HG03039 (cell line): ENCODE data around the gene RCAN1.

Experiments
- ATAC-seq: cut with Tn5 transposase; IDR thresholded peaks from one replicate; pipeline ENCODE4 v1.9.1; 2021; ENCODE audit warnings: mild to moderate bottlenecking, moderate library complexity; ENCODE audit not compliant: unreplicated experiment

The RCAN1 gene

DNA sequence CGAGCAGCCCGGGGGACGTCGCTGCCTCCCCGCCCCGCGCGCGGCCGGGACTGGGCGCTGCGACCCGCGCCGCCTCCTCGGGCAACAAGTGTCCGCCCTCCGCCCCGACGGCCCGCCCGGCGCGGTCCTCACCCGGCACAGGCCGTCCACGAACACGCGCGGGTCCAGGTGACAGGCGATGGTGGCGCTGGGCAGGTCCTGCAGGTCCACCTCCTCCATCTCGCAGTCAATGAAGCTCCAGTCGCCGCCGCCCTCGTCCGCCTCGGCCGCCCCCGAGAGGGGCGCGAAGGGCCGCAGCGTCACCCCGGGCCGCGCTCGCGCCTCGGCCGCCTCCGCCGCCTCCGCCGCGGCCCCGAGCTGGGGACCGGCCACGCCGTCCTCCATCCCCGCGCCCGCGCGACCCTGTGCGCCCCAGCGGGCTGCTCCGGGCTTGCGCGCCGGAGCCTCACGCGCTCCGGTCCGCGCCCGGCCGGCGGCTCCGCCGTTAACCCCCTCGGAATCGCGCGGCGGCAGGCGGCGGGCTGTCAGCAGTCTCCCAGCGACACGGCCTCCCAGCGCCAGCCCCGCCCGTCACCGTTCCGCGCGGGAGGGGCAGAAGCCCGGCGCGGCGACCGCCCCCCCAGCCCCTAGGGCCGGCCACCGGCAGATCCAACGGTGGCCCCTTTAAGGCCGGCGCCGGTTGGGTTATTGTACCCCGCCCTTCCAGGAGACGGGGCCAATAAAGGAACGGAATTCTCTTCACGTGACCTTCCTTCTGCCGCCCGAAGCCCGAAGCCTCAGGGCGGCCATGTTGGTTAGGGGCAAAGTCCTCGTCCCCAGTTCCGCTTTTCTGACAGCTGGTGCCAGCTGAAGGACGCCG lies at the start of gene RCAN1:
Gene RCAN1 (minus strand): TSS at position 486 of the 859 bp plus-strand sequence. CDS start 102 bp downstream, at position 384.
- ATAC-seq: peak; percentile 93

DNA sequence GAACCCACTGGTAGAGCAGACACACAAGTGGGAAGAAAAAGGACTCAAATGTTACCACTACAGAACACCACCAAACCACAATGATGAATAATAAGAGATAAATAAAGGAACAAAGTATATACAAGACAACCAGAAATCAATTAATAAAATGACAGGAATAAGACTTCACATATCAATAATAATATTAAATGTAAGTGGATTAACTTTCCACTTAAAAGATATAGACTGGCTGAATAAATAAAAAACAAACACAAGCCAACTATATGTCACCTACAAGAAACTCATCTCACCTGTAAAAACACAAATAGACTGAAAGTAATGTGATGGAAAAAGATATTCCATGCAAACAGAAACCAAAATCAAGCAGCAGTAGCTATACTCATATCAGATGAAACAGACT lies 46.9 kb upstream of the RCAN1 start:
- ATAC-seq: no peak

DNA sequence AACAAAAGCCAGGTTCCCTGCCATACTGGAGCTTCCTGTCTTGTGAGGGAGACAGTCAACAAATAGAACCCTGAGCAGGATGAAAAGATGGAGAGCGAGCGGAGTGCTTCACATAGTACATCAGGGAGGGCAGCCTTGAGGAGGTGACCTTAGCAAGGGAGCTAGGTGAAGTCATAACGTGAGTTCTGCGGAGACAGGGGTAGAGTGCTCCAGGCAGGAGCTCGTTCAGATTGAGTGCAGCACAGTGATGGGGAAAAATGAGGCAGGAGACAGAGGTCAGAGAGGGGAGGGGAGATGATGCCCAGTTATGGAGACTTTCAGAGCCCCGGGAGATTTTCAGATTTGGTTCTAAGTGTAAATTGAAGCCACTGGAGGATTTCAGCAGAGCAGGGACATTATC lies 38.6 kb upstream of the RCAN1 start:
- no peak for ATAC-seq

DNA sequence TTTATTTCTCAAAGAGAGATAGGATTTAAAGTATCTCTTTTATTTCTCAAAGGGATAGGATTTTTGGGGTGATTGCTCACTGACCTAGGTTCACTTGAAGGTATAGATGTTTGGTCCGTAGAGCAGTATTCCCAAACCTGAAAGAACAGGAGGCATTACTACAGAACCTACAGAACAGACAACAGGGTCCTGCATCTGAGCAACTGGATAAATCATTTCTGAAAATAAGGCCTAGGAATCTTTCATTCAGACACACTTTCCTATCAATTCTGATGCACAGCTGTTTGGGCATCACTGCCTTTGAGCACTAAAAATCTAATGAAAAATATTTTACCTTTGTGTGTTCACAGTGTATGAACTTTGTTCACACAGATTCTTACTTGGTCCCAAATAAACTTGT lies 36.7 kb upstream of the RCAN1 start:
- no peak for ATAC-seq

DNA sequence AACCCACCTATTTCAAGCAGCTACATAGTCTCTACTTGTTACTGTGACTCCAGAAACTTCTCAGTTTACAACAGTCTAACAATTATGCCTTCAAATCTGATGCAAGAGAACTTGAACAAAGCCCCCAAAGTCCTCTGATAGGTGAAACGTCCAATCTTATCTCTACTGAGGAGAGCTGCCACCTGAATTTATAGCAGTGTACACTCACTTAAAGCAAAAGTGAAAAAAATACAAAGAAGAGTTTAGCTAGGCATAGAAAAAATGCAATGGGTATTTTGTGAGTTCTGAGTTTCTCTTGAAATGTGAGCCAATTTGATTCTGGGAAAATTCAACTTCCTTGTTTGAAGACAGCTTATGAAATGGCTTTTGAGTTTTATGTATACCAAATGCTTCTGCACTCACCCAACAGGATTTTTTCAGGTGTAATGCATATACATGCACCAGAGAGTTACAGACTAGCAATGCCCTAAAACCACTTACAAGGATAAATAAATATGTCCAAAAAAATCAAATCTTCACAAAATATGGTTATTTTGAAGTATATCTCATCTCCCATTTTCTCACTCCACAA lies 36.0 kb upstream of the RCAN1 start:
- no peak for ATAC-seq

DNA sequence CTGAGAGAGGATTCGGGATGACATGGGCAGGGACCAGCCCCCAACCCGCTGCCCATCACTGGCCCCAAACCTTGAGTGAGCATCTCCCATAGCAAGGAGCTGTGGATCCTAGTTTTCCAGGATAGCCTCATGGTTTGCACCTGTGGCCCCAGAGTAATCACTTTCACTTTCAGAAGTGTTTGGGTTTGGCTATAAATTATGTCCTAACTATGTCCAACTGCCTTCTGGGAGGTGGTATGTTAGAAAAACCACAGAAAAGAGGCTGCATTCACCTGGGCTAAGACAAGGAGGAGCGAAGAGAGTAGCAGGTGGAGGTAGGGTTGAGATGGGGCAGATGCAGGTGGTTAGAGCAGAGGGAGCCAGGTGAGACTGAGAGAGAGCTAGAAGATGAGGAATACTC lies 34.5 kb upstream of the RCAN1 start:
- ATAC-seq: no peak

DNA sequence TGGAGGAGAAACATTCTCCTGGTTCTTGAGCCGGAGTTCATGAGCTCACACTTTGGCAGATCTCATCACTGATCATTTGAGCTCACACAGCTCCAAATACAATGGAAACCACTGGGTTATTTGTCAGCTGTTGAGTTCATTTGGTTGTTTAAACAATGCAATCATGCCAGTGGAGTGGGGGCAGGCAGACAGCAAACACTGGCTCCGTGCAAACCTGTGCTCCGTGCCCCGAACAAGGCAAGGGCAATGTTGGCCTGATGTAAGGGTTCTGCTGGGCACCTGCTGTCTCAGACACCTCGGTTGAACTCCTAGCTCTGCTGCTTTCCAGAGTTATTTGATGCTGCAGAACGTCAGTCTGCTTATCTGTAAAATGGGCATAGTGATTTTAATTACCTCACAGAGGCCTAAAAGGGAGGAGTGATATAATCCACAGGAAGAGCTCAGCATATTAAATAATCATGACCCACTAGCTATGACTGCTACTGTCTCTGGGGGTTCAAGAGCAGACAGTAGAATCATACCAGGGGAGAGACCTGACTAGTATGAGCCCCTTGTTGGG lies 33.9 kb upstream of the RCAN1 start:
- no peak for ATAC-seq

DNA sequence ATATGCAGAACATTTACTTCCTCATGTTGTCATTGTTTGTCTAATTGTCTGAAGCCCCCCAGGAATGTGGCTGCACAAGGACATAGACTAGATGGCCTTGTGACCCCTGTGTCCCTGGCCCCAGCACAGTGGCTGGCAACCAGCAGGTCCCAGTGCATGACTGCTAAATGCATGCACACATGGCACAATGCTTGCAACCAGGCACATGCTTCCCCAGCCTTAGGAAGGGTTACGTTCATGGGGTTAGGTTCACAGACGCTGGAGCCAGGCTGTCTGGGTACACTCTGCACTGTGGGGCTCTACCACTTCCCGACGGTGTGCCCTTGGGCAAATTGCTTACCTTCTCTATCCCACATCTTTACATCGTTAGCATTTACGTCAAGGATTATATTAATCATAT lies 32.6 kb upstream of the RCAN1 start:
- ATAC-seq: no peak

DNA sequence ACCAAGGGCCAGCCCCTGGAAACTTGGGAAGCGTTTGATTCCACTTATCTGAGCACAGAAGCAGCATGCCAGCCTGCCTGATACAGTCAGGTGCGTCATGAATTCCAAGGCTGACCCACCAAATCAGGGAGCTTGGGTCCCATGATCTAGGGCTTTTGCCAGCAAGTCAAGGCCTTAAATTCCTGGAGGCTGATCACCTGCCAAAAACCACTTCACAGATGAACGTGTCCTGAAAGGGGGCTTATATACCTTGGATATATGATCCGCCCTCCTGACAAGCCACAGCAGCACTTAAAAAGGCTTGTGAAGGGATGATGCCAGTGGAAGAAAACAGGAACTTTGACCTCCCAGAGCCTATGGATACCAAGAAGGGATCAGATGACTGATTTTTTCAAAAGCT lies 29.9 kb upstream of the RCAN1 start:
- no peak for ATAC-seq

DNA sequence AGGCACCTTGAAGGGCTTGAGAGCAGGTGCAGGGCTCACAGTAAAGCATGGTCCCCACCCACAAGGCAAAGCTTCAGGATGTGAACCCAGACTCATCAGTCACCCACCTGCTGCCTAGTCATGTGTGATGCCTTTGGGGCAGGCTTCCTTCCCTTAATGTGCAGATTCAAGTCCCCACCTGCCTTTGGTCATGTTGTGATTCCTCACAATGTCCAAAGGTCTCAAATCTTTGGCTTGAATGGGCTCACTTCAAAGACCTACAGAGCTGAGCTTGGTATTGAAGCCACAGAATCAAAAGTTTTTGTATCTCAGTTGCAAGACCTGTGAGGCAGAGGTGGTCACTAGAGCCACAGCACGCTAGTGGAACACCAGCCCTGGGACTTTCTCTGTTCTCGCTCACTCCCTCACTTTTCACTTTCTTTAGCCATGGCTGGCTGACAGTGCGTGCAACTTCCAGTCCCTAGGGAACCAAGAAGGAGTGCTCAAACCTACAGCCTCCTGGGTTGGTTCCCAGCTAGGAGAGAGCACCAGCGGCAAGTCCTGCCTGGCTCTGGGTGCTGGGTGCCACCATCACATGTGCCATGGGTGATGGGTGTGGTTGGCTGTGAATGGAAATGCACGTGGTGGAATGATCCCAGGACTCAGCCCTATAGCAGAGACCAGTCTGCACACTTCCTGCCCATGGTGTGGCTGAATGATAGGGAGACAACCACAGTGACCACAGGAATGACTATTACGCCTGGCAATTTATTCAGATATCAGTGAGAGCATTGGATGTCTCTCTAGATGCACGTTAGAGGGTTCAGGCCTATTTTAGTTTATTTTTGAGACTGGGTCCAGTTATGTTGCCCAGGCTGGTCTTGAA lies 27.5 kb upstream of the RCAN1 start:
- ATAC-seq: peak; percentile 38

DNA sequence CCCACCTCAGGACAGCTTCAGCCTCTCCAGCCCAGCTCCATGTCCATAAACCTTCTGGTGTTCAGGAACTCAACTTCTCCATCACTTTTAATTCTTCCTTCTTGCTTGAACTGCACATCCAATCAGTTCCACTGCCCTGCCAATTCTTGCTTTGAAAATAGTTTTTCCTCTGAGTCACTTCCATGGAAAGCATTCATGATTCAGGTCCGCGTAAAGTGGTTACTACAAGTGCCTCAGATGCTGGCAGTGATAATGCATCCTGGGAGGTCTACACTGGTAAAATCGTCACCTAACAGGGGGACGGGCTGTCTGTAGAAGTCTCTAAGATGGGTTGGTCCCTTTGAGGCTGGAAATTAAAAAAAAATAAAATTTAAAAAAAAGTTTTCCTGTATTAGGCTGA lies 25.9 kb upstream of the RCAN1 start:
- ATAC-seq: no peak

DNA sequence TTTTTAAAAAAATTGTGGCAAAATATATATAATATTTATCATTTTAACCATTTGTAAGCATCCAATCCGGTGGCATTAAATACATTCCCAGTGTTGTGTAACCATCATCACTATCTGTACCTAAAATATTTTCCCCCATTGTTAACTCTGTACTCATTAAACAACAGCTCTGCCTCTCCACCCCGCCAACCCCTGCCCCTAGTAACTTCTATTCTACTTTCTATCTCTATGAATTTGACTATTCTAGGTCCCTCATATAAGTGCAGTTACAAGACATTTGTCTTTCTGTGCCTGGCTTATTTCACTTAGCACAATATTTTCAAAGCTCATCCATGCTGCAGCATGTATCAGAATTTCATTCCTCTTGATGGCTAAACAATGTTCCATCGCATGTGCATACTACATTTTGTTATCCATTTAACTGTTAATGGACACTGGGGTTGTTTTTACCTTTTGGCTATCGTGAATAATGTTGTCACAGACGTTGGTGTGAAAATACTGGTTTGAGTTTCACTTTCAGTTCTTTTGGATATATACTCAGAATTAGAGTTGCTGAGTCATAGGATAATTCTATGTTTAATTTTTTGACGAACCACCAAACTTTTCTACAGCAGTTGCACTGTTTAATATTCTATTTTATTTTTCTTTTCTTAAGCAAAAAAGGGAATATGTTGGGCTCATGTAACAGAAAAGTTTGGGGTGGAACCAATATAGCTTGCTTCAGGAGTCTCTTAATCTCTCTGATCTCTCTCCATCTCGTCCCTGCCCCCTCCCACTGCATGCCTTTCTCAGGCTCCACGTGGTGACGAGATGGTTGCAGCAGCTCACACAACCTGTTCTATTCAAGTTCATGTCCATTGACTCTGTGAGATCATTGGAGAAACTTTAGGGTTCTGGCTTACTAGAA lies 25.2 kb upstream of the RCAN1 start:
- no peak for ATAC-seq

DNA sequence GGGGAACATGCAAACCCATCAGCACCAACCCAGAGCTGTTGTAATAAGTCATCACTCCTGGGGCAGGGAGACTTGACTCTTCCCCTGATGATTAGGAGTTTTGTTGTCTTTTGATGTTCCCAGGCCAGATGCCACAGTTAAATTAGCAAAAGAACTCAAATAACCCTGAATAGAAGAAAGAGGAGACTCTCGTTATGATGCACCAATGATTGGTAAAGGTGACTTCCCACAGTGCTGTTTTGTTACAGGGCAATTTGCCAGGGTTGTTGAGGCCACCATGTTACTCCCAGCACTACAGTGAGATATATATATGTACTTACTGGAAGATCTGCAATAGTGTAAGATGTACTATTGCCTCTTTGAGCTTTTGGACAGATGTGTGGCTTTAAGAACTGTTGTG lies 24.3 kb upstream of the RCAN1 start:
- no peak for ATAC-seq

DNA sequence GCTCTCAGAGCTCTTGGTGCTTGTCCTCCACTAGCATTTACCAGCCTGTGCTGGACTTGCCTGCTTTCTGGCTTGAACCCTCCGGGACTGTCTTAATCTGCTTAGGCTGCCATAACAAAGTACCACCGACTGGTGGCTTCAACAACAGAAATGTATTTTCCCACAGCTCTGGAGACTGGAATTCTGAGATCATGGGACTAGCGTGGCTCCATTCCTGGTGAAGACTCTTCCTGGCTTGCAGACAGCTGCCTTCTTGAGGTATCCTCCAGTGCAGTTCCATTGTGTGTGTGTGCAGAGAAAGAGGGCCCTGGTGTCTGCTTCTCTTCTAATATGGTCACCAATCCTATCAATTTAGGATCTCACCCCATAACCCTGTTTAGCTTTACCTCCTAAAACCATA lies 22.0 kb upstream of the RCAN1 start:
- no peak for ATAC-seq

DNA sequence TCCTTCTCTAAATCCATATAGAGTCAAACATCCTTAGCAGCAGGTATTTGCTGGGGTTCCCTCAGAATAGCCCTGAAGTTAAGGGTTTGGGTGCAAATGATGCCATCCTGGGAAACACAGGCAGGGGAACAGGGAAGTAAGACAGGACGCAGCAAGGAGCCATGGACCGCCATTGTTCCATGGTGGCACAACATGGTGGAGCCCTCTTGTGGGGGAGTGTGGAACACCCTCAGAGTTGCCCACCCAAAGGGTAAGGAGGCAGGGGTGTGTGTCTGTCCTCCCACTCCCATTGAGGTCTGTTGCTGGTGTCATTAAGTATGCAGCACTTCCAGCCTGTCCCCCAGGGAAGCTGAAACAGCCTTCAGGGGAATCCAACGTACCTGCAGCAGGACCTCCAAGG lies 20.4 kb upstream of the RCAN1 start:
- ATAC-seq: no peak

DNA sequence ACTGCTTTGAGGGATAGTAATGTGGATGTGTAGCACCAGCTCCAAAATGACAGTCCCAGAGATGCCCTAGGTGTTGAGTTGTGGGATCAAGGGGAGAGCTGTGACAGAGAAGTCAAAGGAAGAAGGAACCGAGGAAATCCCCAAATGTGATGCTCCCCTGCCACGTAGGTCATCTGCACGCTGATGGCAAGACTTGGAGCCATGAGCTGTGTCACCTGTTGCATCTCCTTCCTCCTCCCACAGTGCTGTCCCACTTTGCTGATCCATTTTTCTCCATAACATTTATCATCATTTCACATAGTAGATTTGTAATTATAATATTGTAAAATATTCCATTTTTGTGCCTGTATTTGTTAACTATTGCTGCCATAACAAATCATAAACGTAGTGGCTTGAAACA lies 17.6 kb upstream of the RCAN1 start:
- no peak for ATAC-seq

DNA sequence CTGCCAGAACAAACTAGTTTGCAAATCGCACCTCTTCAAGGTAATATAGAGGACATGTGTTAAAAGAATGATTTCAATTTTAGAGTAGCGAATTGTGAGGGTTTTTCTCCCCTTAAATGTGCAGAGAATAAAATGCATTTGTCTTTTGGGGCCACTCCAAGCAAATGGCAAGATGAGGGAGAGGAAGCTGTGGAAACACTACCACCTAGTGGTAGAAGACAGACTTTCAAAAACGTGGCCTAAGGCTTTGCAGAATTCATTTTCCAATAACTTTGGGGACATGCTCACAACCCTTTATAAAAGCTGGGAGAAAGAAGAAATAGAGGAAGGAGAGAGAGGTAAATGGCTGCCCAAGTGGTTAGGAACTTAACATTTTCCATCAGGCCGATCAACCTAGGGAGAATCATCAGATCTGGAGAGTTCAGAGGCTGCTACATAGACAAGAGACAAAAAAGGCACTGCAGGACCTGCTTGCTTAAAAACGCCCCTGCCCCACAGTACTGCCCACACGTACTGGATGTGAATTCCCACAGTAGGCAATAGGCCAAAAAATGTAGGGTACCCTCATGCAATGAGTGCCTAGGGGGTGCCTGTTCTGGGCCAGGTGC lies 15.7 kb upstream of the RCAN1 start:
- no peak for ATAC-seq

DNA sequence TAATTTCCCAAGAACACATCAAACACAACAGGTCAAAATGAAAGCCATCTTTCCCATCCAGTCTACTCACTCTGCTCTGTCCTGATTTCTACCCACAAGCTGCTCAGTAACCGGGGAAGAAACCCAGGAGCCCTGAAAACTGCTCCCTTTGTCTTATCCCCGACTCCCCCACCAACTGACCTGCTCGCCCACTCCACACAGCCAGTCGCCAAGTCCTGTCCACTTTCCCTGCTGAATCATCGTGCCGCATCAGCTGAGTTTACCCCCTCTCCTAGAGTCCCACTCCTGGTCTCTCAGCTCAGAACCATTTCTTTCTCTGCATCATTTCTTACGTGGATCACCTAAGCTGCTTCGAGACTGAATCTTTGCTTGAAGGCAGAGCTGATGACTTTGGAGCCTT lies 11.2 kb upstream of the RCAN1 start:
- ATAC-seq: no peak

DNA sequence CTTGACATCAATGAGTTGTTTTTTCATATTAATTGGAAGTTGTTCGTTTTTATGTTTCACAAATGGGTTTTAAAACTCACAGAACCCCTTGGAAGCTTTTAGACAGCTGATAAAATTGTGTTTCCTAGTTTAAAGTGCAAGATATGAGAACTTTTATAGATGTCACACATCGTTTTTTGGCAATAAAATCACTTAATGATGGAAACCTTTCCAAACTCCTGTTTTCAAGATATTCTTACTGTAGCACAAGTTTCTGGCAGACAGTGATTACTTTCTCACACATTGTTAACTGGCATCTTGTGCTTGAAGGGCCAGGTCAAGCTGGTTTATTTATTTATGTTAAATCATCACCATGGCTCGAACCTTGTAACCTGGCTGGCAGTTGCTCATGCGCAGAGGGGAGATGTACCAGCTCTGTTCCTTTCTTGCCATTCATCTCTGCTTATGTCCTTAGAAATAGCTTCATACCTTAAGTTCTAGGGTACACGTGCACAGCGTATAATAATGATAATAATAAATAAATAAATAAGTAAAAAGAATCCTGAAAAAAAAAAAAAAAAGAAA lies 10.2 kb upstream of the RCAN1 start:
- ATAC-seq: no peak

DNA sequence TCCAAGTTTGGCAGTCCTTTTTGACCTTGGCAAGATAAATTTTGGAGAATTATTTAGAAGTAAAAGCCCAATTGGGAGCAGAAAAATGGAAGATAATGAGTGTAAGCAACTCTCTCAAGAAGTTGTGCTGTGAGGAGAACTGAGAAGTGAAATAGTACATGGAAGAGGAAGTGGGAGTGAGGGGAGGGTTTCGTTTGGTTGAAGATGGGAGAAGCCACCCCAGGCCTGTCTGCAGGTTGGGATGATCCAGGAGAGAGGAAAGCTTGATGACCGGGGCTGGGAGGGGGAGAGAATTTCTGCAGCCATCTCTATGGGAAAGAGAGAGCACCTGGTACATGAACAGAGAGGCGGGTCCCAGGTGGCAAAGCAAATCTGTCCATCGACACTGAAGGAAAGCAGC lies 8.6 kb upstream of the RCAN1 start:
- ATAC-seq: no peak
